Activated CD8-positive, alpha-beta memory T cell treated with anti-CD3 and anti-CD28 coated beads, Interleukin-2, amount 10 ng/mL, durations not matched to agents 7 days and 5 days (primary cell): ENCODE measurements around the gene ANXA6. TPM values are rescaled to one million over a fixed set of nuclear protein-coding genes. Genes with fewer than 3 reads are reported as not detected.
"Not testable (repeated sequence)": the region's sequence is repeated elsewhere in the genome, so short reads cannot be mapped to it uniquely, and the experiment has no call there.

Source experiments
- ATAC-seq: fragments of 150-1000 bp; cut with Tn5 transposase; one replicate; pipeline ENCODE4 v1.10.0; 2021; ENCODE audit warnings: moderate library complexity
- CTCF ChIA-PET: fragments of 350-600 bp; sonication (Branson Sonifier 250); formaldehyde crosslinking; loops from one replicate; lab custom pipeline; 2021; ENCODE audit warnings: antibody characterized with exemption; lab: Charles Lee
- DNase-seq: peaks from one replicate; pipeline ENCODE4 v3.0.0-alpha.2; 2020
- H3K27ac Mint-ChIP-seq: one replicate; pipeline ENCODE4 v1.8.0; 2021; ENCODE audit warnings: mild to moderate bottlenecking, mixed read lengths
- H3K27me3 Mint-ChIP-seq: one replicate; pipeline ENCODE4 v1.8.0; 2021; ENCODE audit warnings: mixed read lengths
- H3K36me3 Mint-ChIP-seq: one replicate; pipeline ENCODE4 v1.8.0; 2021; ENCODE audit warnings: mild to moderate bottlenecking, mixed read lengths
- H3K4me1 Mint-ChIP-seq: one replicate; pipeline ENCODE4 v1.8.0; 2021; ENCODE audit warnings: mixed read lengths
- H3K4me3 Mint-ChIP-seq: one replicate; pipeline ENCODE4 v1.8.0; 2021; ENCODE audit warnings: mild to moderate bottlenecking, moderate library complexity, mixed read lengths
- H3K9me3 Mint-ChIP-seq: one replicate; pipeline ENCODE4 v1.8.0; 2022; ENCODE audit warnings: low read depth, mixed read lengths
- total RNA-seq, 2 experiments: library from RNA; stranded (reverse); gene quantifications; one replicate each; pipeline ENCODE4 v1.2.3, GENCODE V29; 2021

ANXA6 gene
- total RNA-seq: 100 to 1,000 TPM; 623 to 640 TPM

- H3K4me1 Mint-ChIP-seq: peaks cover 36% of the 10 kb centered on the region
- peak within 1 kb of the TSS; percentile 94 for H3K4me3 Mint-ChIP-seq
- no peaks in the 10 kb centered on the region for H3K27me3 Mint-ChIP-seq
- peak; percentile 81 for DNase-seq
- H3K9me3 Mint-ChIP-seq: no peaks in the 10 kb centered on the region
- H3K27ac Mint-ChIP-seq: peak within 1 kb of the TSS; percentile 94
- ATAC-seq: peak; percentile 79
- CTCF ChIA-PET: interaction anchor here (0.6 to 3.4 kb wide), 16 partner anchors 7 to 110 kb away, joined by 3 to 30 read pairs (median 4); no protein-coding TSS in a partner anchor
- peaks cover 25% of the 10 kb centered on the region for H3K36me3 Mint-ChIP-seq
These were observed at the start of gene ANXA6 for GRCh38 chr5:151157426-151158286. Gene ANXA6 (minus strand): TSS chr5:151157779. CDS start chr5:151147901, 9,878 bp downstream.

GRCh38 chr5:151205411-151205810 is 47.8 kb upstream of the ANXA6 start:
- Mint-ChIP-seq H3K27ac (peak overlapping the region; percentile 41), H3K4me1 (peaks cover 51% of the 10 kb centered on the region), H3K36me3 (peaks cover 33% of the 10 kb centered on the region), H3K27me3 (no peaks in the 10 kb centered on the region), H3K4me3 (no peak overlapping the region), H3K9me3 (no peaks in the 10 kb centered on the region)
- ATAC-seq (no peak), DNase-seq (peak; percentile 32)
- CTCF ChIA-PET: interaction anchor here (1.2 to 1.6 kb wide), 3 partner anchors 14 to 33 kb away, joined by 3 to 4 read pairs (median 4); partner anchors contain the start of gene CCDC69

- Mint-ChIP-seq H3K27ac (no peak overlapping the region), H3K9me3 (no peaks in the 10 kb centered on the region), H3K4me3 (no peak overlapping the region), H3K36me3 (peaks cover 36% of the 10 kb centered on the region), H3K4me1 (peaks cover 41% of the 10 kb centered on the region), H3K27me3 (no peaks in the 10 kb centered on the region)
- DNase-seq (peak; percentile 27), ATAC-seq (no peak)
- CTCF ChIA-PET: interaction anchor here (0.6 to 3.3 kb wide), 5 partner anchors 9 to 152 kb away, joined by 3 to 21 read pairs (median 3); partner anchors contain the start of gene CCDC69
These were observed 46.5 kb upstream of the ANXA6 start for GRCh38 chr5:151204051-151204450.

- peak overlapping the region; percentile 73 for H3K27ac Mint-ChIP-seq
- peak; percentile 68 for DNase-seq
- CTCF ChIA-PET: interaction anchor here (0.8 to 3.3 kb wide), 9 partner anchors 9 to 87 kb away, joined by 3 to 21 read pairs (median 4); partner anchors contain the start of gene CCDC69
- no peak overlapping the region for H3K4me3 Mint-ChIP-seq
- no peaks in the 10 kb centered on the region for H3K9me3 Mint-ChIP-seq
- peak; percentile 95 for ATAC-seq
- H3K27me3 Mint-ChIP-seq: no peaks in the 10 kb centered on the region
- peaks cover 27% of the 10 kb centered on the region for H3K4me1 Mint-ChIP-seq
- H3K36me3 Mint-ChIP-seq: peaks cover 35% of the 10 kb centered on the region
These were observed 45.0 kb upstream of the ANXA6 start for GRCh38 chr5:151202381-151203139.

GRCh38 chr5:151200913-151201595 is 43.5 kb upstream of the ANXA6 start:
- peak overlapping the region; percentile 10 for H3K27ac Mint-ChIP-seq
- H3K9me3 Mint-ChIP-seq: no peaks in the 10 kb centered on the region
- DNase-seq (peak; percentile 29), ATAC-seq (no peak)
- peaks cover 46% of the 10 kb centered on the region for H3K36me3 Mint-ChIP-seq
- H3K27me3 Mint-ChIP-seq: no peaks in the 10 kb centered on the region
- no peak overlapping the region for H3K4me3 Mint-ChIP-seq
- H3K4me1 Mint-ChIP-seq: peaks cover 36% of the 10 kb centered on the region
- CTCF ChIA-PET: interaction anchor here (1.1 to 1.5 kb wide), 3 partner anchors 72 to 115 kb away, joined by 3 to 5 read pairs (median 3); no protein-coding TSS in a partner anchor

GRCh38 chr5:151199581-151200185 is 42.1 kb upstream of the ANXA6 start:
- H3K36me3 Mint-ChIP-seq: peaks cover 49% of the 10 kb centered on the region

GRCh38 chr5:151198861-151199260 is 41.3 kb upstream of the ANXA6 start:
- DNase-seq (peak; percentile 38), ATAC-seq (no peak)
- Mint-ChIP-seq H3K36me3 (peaks cover 53% of the 10 kb centered on the region), H3K4me3 (no peak overlapping the region), H3K9me3 (no peaks in the 10 kb centered on the region), H3K4me1 (peaks cover 29% of the 10 kb centered on the region), H3K27me3 (no peaks in the 10 kb centered on the region), H3K27ac (no peak overlapping the region)
- CTCF ChIA-PET: no interaction called here

More at GRCh38 chr5:151199581-151200185, 42.1 kb upstream of the ANXA6 start:
- H3K27ac Mint-ChIP-seq: no peak overlapping the region
- DNase-seq (no peak), ATAC-seq (no peak)
- H3K4me1 Mint-ChIP-seq: peaks cover 35% of the 10 kb centered on the region
- CTCF ChIA-PET: no interaction called here
- no peaks in the 10 kb centered on the region for H3K27me3 Mint-ChIP-seq
- no peak overlapping the region for H3K4me3 Mint-ChIP-seq
- H3K9me3 Mint-ChIP-seq: no peaks in the 10 kb centered on the region

GRCh38 chr5:151197291-151197600 is 39.7 kb upstream of the ANXA6 start:
- not testable (repeated sequence) for H3K9me3 Mint-ChIP-seq, ATAC-seq, H3K27ac Mint-ChIP-seq, H3K27me3 Mint-ChIP-seq, DNase-seq, H3K4me3 Mint-ChIP-seq
- H3K4me1 Mint-ChIP-seq: peaks cover 18% of the 10 kb centered on the region
- CTCF ChIA-PET: interaction anchor here (1.5 kb wide), 1 partner anchor 32 kb away, joined by 3 read pairs; no protein-coding TSS in a partner anchor
- peaks cover 57% of the 10 kb centered on the region for H3K36me3 Mint-ChIP-seq

- H3K36me3 Mint-ChIP-seq: peaks cover 62% of the 10 kb centered on the region
- DNase-seq (peak; percentile 31), ATAC-seq (no peak)
- no peaks in the 10 kb centered on the region for H3K27me3 Mint-ChIP-seq
- H3K27ac Mint-ChIP-seq: peak overlapping the region; percentile 35
- peaks cover 18% of the 10 kb centered on the region for H3K4me1 Mint-ChIP-seq
- H3K9me3 Mint-ChIP-seq: peaks cover 6% of the 10 kb centered on the region
- H3K4me3 Mint-ChIP-seq: no peak overlapping the region
- CTCF ChIA-PET: interaction anchor here (1.5 kb wide), 1 partner anchor 32 kb away, joined by 3 read pairs; no protein-coding TSS in a partner anchor
These were observed 39.1 kb upstream of the ANXA6 start for GRCh38 chr5:151196556-151197290.

- CTCF ChIA-PET: interaction anchor here (0.7 to 0.8 kb wide), 2 partner anchors 28 to 29 kb away, joined by 4 to 5 read pairs; no protein-coding TSS in a partner anchor
- H3K27ac Mint-ChIP-seq: peak overlapping the region; percentile 65
- peaks cover 11% of the 10 kb centered on the region for H3K9me3 Mint-ChIP-seq
- H3K4me3 Mint-ChIP-seq: no peak overlapping the region
- H3K27me3 Mint-ChIP-seq: no peaks in the 10 kb centered on the region
- H3K36me3 Mint-ChIP-seq: peaks cover 65% of the 10 kb centered on the region
- no peak for ATAC-seq
- peaks cover 20% of the 10 kb centered on the region for H3K4me1 Mint-ChIP-seq
- no peak for DNase-seq
These were observed 38.0 kb upstream of the ANXA6 start for GRCh38 chr5:151195622-151196021.

GRCh38 chr5:151192626-151193025 is 35.0 kb upstream of the ANXA6 start:
- no peak overlapping the region for H3K4me3 Mint-ChIP-seq
- CTCF ChIA-PET: interaction anchor here (0.6 to 1.5 kb wide), 4 partner anchors 13 to 143 kb away, joined by 3 to 4 read pairs (median 3); no protein-coding TSS in a partner anchor
- H3K9me3 Mint-ChIP-seq: peaks cover 19% of the 10 kb centered on the region
- ATAC-seq: no peak
- H3K36me3 Mint-ChIP-seq: peaks cover 80% of the 10 kb centered on the region
- H3K27ac Mint-ChIP-seq: no peak overlapping the region
- H3K27me3 Mint-ChIP-seq: no peaks in the 10 kb centered on the region
- no peak for DNase-seq
- H3K4me1 Mint-ChIP-seq: peaks cover 20% of the 10 kb centered on the region
